OCI-LY7 (cell line): ENCODE data around the gene SHQ1. TPM values are rescaled to one million over a fixed set of nuclear protein-coding genes. Genes with fewer than 3 reads are reported as not detected.

Experiments
- BruUV-seq: library from RNA; stranded (reverse); fragments of 400-500 nt; replicated peaks from 2 replicates; lab custom pipeline; 2021; lab: Mats Ljungman, UMichigan
- CTCF ChIA-PET: fragments of 300-600 bp; sonication (Branson Sonifier 250); formaldehyde crosslinking; loops from one replicate; lab custom pipeline; 2022; ENCODE audit warnings: antibody characterized with exemption; ENCODE audit not compliant: unreplicated experiment; lab: Charles Lee
- POLR2A ChIA-PET: fragments of 300-600 bp; sonication (Branson Sonifier 250); formaldehyde crosslinking; loops from one replicate; lab custom pipeline; 2022; ENCODE audit warnings: antibody characterized with exemption; lab: Charles Lee
- DNase-seq: peaks from one replicate; pipeline ENCODE4 v3.0.0-alpha.2; 2015; ENCODE audit warnings: low spot score
- H2AFZ ChIP-seq: fragments of 200-600 bp; sonication (generic), shearing (Covaris generic); 2 replicates; pipeline ENCODE4 v1.6.1; 2014; ENCODE audit warnings: mild to moderate bottlenecking, antibody characterized with exemption, low read length, moderate library complexity
- H3K27ac ChIP-seq: fragments of 200-600 bp; sonication (generic); 2 replicates; pipeline ENCODE4 v1.5.1; 2014; ENCODE audit warnings: mixed run types, low read depth, mild to moderate bottlenecking, moderate library complexity, low read length, inconsistent platforms; ENCODE audit not compliant: poor library complexity, severe bottlenecking
- H3K36me3 ChIP-seq: fragments of 200-600 bp; sonication (generic); 2 replicates; pipeline ENCODE4 v1.6.1; 2014; ENCODE audit warnings: mild to moderate bottlenecking, antibody characterized with exemption, low read length, moderate library complexity, mixed read lengths; ENCODE audit not compliant: insufficient read depth
- H3K4me1 ChIP-seq: fragments of 200-600 bp; sonication (generic); 2 replicates; pipeline ENCODE4 v1.5.1; 2014; ENCODE audit warnings: mild to moderate bottlenecking, low read length; ENCODE audit not compliant: insufficient read depth, poor library complexity, severe bottlenecking
- H3K4me2 ChIP-seq: fragments of 200-600 bp; sonication (generic); 2 replicates; pipeline ENCODE4 v1.6.1; 2014; ENCODE audit warnings: mild to moderate bottlenecking, low read length
- H3K4me3 ChIP-seq: fragments of 200-600 bp; sonication (generic); 2 replicates; pipeline ENCODE4 v1.5.1; 2014; ENCODE audit warnings: mild to moderate bottlenecking, low read depth, low read length; ENCODE audit not compliant: poor library complexity, severe bottlenecking
- H3K79me2 ChIP-seq: fragments of 200-600 bp; sonication (generic); 2 replicates; pipeline ENCODE4 v1.6.1; 2016; ENCODE audit warnings: low read depth, mild to moderate bottlenecking, low read length, moderate library complexity, mixed read lengths; ENCODE audit not compliant: insufficient read depth
- H3K9me2 ChIP-seq: fragments of 200-600 bp; sonication (generic); 2 replicates; pipeline ENCODE4 v1.6.1; 2016; ENCODE audit warnings: mild to moderate bottlenecking, low read length, mixed read lengths; ENCODE audit not compliant: insufficient read depth
- H3K9me3 ChIP-seq: fragments of 200-600 bp; sonication (generic); 2 replicates; pipeline ENCODE4 v1.6.1; 2014; ENCODE audit warnings: mild to moderate bottlenecking, mixed run types, low read length, mixed read lengths
- H4K20me1 ChIP-seq: fragments of 200-600 bp; sonication (generic); 2 replicates; pipeline ENCODE4 v1.6.1; 2014; ENCODE audit warnings: mild to moderate bottlenecking, antibody characterized with exemption, low read length, moderate library complexity, mixed read lengths; ENCODE audit not compliant: insufficient read depth
- CTCF ChIP-seq: fragments of 200-600 bp; sonication (generic); conservative IDR thresholded peaks from 2 replicates; pipeline ENCODE4 v1.5.1; 2014; ENCODE audit warnings: mild to moderate bottlenecking, antibody characterized with exemption, low read length, moderate library complexity, mixed read lengths
- EZH2phosphoT487 ChIP-seq: fragments of 200-600 bp; sonication (generic); IDR thresholded peaks from 2 replicates; pipeline ENCODE4 v1.6.1; 2018; ENCODE audit warnings: low read depth, borderline replicate concordance, mild to moderate bottlenecking, mixed run types, antibody characterized with exemption, low read length, moderate library complexity, mixed read lengths
- intact Hi-C: fragments of 100-400 bp; cut with micrococcal nuclease; formaldehyde crosslinking; loops from one replicate; pipeline ENCODE4 v1.10.0; 2022; ENCODE audit not compliant: unreplicated experiment
- total RNA-seq, 2 experiments: library from RNA; depleted of rRNA in 1 of 2; stranded (reverse); fragments of >200 nt in 1 of 2; shearing (Covaris generic) in 1 of 2; gene quantifications; 2 replicates each; pipeline ENCODE4 v1.2.3, GENCODE V29; 2014 to 2022

SHQ1 gene
- total RNA-seq, 2 experiments from 2014 or later: 19.7 to 34.9 TPM

DNA sequence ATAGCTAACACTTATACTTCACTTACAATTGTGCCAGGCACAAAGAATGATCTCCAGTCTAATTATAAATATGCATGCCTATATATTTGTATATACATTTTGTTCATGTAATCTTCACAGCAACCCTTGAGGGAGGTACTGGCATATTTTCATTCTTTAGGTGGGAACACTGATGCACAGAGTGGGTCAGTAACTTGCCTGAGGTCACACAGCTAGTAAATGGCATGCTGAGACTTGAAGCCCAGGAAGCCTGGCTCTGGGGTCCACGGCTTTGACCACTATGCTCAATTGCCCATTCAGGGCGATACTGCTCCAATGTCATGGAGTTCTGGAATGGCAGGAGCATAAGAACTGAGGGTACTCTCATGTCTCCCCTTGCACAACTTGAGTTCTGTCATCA is 139.8 kb downstream of the SHQ1 start:
- Histone ChIP-seq H4K20me1 (no peaks in the 10 kb centered on the region), H3K9me2 (no peaks in the 10 kb centered on the region), H3K36me3 (no peaks in the 10 kb centered on the region), H3K79me2 (no peaks in the 10 kb centered on the region), H3K9me3 (no peaks in the 10 kb centered on the region), H3K4me1 (no peaks in the 10 kb centered on the region), H2AFZ (no peak overlapping the region), H3K4me2 (no peak overlapping the region), H3K4me3 (no peak overlapping the region), H3K27ac (no peak overlapping the region)
- no peak for TF ChIP-seq EZH2phosphoT487
- no peak for TF ChIP-seq CTCF
- intact Hi-C loops: no loop called here
- DNase-seq: no peak
- BruUV-seq: no TSS peak
- ChIA-PET POLR2A (no interaction called here), CTCF (no interaction called here)

DNA sequence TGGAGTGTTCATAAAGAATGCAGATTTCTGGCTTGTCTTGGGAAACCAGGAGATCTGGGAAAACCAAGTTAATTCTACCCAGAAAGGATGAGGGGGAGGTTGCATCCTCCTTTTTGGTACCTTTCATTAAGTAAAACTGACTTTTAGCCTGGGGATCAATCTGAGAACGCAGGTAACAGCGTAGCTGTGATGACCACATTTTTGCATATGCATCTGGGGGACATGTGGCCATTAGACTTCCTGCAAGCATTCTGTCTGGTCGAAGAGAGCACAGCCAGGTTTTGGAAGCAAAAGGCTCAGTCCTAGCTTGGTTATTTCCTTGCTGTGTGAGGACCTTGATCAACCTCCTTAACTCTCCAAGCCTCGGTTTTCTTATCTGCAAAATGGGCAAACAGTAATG is 145.2 kb downstream of the SHQ1 start:
- POLR2A ChIA-PET: interaction anchor here (0.6 kb wide), 1 partner anchor 391 kb away, joined by 3 read pairs; no protein-coding TSS in a partner anchor
- no peak for TF ChIP-seq EZH2phosphoT487
- TF ChIP-seq CTCF: no peak
- Histone ChIP-seq H3K4me2 (no peak overlapping the region), H3K4me1 (no peaks in the 10 kb centered on the region), H3K9me3 (no peaks in the 10 kb centered on the region), H3K4me3 (no peak overlapping the region), H3K27ac (no peak overlapping the region), H3K9me2 (no peaks in the 10 kb centered on the region), H2AFZ (no peak overlapping the region), H3K36me3 (no peaks in the 10 kb centered on the region), H4K20me1 (no peaks in the 10 kb centered on the region), H3K79me2 (no peaks in the 10 kb centered on the region)
- BruUV-seq: no TSS peak
- CTCF ChIA-PET: no interaction called here
- DNase-seq: no peak
- intact Hi-C loops: no loop called here

DNA sequence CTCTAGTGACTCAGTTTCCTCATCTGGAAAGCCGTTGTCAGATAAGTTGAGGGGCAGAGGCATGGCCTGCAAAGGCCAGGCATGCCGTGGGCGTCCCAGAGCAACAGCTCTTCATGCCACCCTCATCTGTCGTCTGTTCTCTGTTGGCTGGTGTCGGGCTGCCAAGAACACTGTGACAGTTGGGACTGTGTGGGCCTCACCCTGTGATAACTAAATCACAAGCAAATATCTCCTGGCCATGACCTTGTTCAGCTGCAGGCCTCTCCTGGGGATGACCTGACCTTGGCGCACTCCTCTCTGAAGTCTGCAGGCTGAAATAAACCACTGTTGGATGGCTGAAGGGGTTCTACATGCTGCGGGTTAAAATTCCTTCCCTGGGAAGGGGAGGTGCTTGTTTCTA is 145.9 kb downstream of the SHQ1 start:
- TF ChIP-seq CTCF: no peak
- TF ChIP-seq EZH2phosphoT487: no peak
- ChIA-PET CTCF (no interaction called here), POLR2A (interaction anchor here (0.6 kb wide), 2 partner anchors 21 to 390 kb away, joined by 3 to 6 read pairs; no protein-coding TSS in a partner anchor)
- no peaks in the 10 kb centered on the region for H4K20me1 ChIP-seq
- no peaks in the 10 kb centered on the region for H3K9me2 ChIP-seq
- DNase-seq: no peak
- H3K36me3 ChIP-seq: no peaks in the 10 kb centered on the region
- no peaks in the 10 kb centered on the region for H3K9me3 ChIP-seq
- BruUV-seq: no TSS peak
- H3K4me2 ChIP-seq: no peak overlapping the region
- H3K4me3 ChIP-seq: no peak overlapping the region
- H2AFZ ChIP-seq: no peak overlapping the region
- H3K27ac ChIP-seq: no peak overlapping the region
- no peaks in the 10 kb centered on the region for H3K4me1 ChIP-seq
- intact Hi-C loops: no loop called here
- no peaks in the 10 kb centered on the region for H3K79me2 ChIP-seq
